ENCODE measurements around the gene RPS5. TPM values are rescaled to one million over a fixed set of nuclear protein-coding genes. Genes with fewer than 3 reads are reported as not detected.

The RPS5 gene
- total and polyA plus RNA-seq, 9 of the 15 experiments (the other 6 are each of a cell fraction or from before 2014, with no cell fraction given): 1,228 to 3,570 (median 2,484) TPM

- no peak for TF ChIP-seq MGA (IDR thresholded peaks at IDR 0.05)
Observed at GRCh38 chr19:58379246-58379645, 7.8 kb upstream of the RPS5 start (continued).
